Activated gamma-delta T cell (primary cell): ENCODE data around the gene PTPRN2.
"Not testable (repeated sequence)": the region's sequence is repeated elsewhere in the genome, so short reads cannot be mapped to it uniquely, and the experiment has no call there.

Source experiments
- DNase-seq: peaks from one replicate; lab custom pipeline; 2025; lab: John Stamatoyannopoulos, UW

Gene PTPRN2

DNA sequence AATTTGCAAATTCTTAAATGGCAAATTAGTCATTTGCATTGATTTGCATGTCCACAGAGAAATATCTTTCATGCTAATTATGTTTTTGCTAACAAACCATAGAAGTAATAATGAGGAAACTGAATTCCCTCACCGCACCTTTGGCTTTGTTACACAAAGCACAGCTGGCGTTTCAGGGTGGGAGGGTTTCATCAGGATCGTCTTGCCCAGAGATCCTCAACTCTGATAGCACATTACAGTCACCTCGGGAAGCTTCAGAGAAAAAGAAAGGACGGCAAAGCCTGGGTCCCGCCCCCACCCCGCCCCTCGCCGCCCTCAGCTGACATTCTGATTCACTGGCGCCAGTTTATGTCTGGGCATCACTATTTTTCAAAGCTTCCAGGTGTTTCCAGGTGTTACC, 119.4 kb downstream of the PTPRN2 start:
- DNase-seq, result no peak

DNA sequence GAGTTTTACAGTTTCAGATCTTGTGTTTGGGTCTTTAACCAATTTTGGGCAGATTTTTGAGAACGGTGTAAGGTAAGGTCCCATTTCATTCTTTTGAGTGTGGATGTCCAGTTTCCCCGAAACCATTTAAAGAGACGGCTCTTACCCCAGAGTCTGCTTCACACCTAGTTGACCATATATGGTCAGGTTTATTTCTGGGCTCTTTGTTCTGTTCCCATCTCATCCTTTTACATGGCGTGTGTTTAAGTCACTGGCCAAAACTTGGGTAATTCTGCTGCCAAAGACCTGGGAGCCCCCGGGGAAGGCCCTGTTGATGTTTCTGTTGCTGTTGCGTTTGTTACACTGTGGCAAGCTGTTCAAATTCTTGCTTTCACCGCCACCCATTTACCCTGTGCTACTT, 120.1 kb downstream of the PTPRN2 start:
- DNase-seq, result no peak

DNA sequence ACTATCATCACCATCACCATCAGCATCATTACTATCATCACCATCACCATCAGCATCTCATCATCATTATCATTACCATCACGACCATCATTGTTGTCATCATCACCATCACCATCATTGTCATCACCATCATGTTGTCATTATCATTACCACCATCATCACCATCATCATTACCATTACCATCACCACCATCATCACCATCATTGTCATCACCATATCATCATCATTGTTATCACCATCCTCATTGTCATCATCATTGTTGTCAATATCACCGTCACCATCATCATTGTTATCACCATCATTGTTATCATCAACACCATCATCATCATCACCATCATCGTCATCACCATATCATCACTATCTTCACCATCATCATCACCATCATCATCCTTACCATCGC, 124.3 kb downstream of the PTPRN2 start:
- DNase-seq, result no peak

DNA sequence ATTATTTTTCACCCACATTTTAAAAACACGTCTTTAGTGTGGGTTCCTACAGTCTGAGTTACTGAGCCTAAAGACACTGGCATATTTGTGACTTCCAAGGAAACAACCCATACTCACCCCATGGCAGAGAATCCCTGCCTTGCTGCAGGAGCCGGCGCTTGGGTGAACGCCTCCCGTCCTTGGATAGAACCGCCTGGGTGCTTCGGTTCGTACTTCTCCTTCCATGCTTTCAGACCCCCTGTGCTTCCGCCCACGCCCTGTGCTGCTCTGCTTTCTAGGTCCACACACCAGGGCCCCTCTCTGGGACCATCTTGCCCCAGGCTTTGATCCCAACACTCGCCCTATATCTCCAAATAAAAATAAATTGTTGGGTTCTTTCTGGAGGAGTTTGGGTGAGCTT, 125.8 kb downstream of the PTPRN2 start:
- no peak for DNase-seq

DNA sequence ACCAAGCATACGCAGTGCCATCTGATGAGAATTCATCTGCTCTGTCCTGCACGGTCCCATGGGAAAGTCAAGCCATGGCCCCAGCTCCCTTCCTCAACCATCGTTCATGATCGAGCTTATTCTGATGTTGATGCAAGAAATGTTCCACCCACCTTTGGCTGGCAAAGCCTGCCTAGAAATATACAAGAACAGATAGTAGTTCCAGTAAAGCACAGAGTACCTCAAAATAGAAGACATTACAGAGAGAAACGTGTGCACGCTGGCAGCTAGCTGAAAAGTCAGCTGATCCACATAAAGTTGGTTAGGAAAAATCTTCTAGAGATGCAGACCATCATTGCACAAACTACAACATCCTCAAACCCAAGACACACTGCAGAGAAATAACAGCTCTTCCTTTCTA, 127.0 kb downstream of the PTPRN2 start:
- no peak for DNase-seq

DNA sequence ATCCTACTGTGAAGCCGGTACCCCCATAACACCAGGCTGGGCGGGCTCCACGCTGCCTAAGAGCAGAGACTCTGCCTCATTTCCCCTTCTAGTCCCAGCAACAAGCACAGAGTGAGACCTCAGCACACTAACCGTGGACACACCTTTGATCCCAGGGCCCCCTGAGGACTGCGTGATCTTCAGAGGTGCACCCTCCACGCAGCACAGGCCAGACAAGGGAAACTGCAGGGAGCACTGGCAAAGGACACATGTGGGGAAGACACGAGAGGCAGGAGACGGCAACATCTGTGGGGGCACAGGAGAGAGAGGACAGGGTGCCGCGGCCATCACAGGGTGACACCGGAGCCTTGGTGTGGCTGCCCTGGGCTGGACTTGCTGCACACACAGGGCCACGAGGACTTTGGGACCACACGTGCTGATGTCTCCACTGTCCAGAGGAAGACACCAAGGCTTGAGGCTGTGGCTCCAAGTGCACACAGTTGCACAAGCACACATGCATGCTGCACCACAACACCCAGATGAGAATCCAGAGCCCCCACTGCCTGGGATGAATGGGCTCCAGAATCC, 128.8 kb downstream of the PTPRN2 start:
- no peak for DNase-seq

DNA sequence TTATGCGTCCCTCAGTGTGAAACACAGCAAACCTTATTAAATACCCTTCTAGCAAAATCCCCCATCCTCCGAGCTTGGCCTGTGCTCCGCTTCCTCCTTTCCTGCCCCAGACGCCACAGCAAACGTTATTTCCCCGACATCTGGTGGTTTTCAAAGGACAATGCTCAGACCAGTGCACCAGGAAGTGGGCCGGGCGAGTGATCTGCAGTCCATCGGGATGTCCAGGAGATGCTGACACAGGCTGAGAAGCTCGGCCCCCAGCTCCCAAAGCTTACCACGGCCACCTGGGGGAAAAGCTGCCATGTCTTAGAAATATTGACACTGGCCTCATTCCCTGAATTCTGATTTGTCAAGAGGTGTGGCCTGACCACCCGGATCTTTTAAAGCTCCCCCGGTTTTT, 129.5 kb downstream of the PTPRN2 start:
- no peak for DNase-seq

DNA sequence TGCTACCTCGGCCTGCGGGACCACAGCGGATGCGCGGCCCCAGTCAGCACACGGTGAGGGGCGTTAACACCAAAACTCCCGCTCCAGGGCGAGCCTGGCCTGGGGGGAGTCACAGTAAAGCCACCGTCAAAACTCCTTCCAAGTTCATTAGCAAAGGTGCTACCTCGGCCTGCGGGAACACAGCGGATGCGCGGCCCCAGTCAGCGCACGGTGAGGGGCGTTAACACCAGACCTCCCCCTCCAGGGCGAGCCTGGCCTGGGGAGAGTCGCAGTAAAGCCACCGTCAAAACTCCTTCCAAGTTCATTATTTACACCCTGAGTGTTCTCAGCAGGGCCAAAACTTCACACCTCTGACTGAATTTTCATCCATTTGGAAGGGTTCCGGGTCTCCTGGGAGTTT, 130.0 kb downstream of the PTPRN2 start:
- DNase-seq, result not testable (repeated sequence)

DNA sequence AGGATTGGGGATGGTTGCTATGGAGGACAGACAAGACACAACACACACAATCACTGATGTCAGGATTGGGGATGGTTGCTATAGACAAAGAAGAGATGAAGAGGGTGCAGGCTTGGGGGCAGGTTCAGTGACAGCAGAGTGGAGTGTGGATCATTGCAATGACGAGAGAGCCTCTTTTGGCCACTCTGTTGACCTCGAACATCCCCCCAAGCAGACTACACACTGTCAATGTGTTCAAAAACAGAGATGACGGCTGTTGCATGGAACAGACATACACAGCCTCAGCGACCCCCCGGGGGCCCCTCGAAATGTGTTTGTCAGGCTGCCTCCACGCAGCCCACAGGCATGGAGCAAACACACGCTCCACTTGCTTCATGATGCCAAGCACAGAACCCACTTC, 133.0 kb downstream of the PTPRN2 start:
- DNase-seq, result no peak

DNA sequence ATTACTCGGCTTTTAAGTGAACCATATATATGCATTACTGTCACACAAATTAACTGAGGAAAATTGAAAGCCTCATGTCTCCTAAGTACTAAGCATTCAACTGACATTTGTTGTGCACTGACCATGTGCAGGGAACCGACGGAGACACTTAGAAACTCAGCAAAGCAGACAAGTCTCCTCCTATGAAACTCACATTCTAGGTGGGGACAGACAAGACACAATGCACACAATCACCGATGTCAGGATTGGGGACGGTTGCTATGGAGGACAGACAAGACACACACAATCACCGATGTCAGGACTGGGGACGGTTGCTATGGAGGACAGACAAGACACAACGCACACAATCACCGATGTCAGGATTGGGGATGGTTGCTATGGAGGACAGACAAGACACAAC, 134.0 kb downstream of the PTPRN2 start:
- DNase-seq, result no peak

DNA sequence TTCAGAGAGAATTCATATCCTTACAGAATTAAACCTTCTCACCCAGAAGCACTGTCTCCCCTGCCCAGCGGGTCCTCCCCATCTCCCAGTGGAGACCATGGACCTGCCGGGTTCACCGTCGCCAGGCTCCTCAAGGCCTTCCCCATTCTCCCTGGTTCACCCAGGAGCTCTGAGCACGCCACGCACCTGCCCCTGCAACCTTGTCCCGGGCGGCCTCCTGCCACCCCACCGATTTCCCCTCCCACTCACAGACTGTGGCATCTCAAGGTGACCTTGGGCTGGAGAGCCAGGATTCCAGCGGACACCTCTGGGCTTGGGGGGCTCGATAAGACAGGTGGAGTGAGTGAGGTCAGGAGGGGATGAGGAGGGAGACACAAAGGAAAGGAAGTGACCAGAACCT, 135.3 kb downstream of the PTPRN2 start:
- no peak for DNase-seq

DNA sequence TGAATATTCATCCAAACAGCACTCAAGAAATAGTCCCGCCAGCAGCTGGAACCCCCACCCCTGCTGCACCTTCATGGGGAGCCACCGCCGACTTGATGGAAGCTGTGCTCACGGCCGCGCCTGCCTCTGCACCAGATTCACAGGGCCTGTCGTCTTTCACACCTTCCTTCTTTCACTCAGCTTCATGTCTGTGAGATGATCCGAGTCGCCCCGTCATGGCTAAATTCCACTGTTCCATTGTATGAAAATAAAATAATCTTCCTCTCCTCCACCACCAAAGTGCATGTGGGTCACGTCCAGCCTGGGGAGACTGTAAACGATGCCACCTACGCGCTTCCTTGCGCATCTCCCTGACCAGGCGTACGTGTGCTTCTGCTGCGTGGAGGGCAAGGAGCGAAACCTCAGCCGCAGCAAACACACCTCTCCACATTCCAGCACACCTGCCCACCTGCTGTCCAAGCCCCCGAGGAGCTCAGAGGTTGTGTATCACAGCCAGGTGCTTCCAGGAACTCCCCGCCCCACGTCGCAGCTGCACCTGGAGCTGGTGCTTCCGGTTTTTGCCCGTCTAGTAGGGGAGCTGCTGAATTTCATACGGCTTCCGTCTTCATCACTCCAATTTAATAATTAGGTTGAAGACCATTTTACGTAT, 137.0 kb downstream of the PTPRN2 start:
- DNase-seq, result no peak

DNA sequence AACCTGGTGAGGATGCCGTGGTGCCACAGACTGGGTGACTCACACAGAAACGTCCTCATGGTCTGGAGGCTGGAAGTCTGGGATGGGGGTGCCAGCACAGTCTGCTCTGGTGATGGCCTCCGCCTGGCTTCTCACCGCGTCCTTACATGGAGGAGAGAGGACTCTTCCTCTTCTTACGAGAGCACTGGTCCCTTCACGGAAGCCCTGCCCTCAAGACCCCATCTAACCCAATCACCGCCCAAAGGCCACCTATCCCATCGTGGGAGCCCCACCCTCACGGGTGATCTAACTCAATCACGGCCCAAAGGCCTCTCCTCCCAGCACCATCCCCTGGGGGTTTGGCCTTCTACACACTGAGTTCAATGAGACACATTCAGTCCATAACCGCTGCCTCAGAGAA, 137.7 kb downstream of the PTPRN2 start:
- DNase-seq, result no peak

DNA sequence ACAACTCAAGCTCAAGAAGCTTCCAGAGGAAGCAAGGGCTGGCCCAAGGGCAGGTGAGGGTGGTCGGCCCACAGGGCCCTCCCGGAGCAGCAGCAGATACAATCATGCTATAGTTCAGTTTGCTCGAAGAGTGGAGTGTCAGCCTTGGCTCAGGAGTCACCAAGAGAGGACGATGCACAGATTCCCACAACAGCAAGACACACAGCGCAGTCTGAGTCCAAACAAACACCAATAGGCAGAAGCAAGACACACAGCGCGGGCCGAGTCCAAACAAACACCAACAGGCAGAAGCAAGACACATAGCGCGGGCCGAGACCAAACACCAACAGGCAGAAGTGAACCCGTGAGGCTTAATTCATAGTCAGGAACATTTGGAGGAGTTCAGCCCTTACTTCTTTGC, 138.4 kb downstream of the PTPRN2 start:
- no peak for DNase-seq

DNA sequence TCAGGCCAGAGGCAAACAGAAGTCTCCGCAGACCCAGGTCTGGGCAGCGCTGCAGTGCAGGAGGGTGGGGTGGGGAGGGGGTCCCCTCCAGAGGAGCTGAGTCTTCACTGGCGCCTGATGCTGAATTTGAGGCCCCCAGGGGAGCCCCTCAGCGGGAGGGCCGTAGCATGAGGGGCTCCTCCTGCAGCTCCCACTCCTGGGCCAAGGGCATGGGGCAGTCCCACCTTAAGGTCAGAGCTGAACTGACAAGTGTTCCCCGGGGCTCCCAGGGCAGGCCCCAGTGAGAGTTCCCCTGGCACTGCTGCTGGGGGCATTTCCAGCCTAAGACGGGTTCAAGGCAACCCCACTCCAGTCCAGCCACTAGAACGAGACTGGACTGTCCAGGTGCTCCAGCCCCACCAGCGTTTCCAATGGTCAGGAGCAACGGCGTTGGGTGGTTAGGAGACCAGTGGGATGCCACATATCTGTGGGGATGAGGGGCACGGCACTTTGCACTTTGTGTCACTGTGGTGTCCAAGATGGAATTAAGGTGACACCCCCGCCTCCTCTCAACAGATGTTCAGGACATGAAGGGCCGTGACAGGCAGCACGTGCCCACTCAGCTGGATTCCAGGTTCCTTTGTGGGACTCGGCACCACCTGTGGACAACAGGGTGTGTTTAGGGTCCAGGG, 139.1 kb downstream of the PTPRN2 start:
- no peak for DNase-seq

DNA sequence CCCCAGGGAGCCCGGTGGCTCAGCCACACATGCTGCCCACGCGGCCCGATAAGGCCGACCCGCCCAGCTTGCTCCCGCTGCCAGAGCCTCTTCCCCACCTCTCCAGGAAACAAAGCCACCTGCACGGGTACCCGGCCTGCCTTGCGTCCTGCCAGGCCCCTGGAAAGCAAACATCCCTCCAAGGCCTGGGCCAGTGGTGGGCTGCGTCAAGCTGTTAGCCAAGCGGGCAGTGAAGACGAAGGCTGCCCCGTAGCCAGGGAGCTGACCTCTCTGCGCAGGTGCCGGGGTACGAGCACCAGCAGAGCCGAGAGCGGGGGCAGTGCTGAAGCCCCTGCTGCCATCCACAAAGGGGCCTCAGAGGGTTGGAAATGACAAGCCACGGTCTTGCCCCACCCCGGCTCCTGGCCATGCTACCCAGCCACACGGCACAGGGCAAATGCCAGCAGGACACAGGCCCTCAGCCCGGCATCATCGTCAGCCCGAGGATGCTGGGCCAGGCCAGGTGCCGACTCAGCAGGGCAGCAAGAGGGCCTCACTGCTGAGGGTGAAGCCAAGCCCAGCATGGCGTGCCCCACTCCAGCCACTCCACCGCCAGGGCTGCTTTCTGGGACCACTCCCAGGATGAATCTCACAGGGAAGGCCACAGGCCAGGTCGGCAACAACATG, 140.0 kb downstream of the PTPRN2 start:
- no peak for DNase-seq

DNA sequence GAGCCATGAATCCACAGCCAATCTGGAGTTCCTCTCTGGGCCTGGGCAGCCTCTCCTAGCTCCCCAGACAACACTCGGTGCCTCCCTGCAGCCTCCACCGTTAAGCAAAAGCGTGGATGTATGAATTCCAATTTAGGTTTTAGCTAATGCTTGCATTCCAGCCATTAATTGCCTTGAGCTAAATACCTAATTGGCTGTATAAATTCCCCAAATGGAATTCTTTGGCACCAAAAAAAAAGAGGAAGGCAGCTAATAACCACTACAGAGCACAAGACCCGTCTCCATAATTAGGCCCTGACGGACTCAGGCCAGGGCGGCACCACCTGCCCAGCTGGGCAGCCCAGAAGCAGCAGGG, 140.5 kb downstream of the PTPRN2 start:
- no peak for DNase-seq

DNA sequence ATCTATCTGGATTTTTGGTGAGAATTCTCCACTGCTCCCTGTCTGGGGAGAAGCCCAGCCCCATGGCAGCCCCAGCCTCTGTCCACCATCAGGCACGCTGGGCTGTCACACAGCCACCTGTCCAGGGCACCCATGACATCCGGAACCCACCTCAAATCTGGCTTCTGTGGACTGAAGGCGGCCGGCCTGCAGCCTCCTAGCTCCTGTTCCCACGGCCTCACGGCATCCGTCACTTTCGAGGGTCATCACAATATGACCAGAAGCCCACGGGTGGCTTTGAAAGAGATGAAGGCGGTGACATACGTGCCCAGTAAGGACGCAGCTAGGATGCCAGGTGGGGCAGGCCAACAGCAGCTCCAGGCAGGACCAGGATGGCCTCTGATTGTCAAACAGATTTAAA, 140.9 kb downstream of the PTPRN2 start:
- DNase-seq, result no peak

DNA sequence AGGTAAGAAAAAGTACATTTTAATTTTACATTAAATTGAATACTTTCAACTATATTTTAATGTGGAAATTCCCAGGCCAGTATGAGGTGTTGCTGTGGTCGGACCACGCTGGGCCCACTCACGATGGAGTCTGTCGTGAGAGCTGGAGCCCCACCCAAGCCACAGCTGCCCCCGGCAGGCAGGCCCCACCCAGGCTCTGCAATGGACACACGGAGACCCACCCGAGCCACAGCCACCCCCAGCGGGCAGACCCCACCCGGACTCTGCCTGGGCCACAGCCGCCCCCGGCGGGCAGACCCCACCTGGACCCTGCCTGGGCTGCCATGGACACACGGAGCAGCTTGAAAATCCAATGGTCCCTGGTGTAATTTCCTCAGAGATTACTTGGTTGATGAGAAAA, 141.3 kb downstream of the PTPRN2 start:
- DNase-seq, result no peak

DNA sequence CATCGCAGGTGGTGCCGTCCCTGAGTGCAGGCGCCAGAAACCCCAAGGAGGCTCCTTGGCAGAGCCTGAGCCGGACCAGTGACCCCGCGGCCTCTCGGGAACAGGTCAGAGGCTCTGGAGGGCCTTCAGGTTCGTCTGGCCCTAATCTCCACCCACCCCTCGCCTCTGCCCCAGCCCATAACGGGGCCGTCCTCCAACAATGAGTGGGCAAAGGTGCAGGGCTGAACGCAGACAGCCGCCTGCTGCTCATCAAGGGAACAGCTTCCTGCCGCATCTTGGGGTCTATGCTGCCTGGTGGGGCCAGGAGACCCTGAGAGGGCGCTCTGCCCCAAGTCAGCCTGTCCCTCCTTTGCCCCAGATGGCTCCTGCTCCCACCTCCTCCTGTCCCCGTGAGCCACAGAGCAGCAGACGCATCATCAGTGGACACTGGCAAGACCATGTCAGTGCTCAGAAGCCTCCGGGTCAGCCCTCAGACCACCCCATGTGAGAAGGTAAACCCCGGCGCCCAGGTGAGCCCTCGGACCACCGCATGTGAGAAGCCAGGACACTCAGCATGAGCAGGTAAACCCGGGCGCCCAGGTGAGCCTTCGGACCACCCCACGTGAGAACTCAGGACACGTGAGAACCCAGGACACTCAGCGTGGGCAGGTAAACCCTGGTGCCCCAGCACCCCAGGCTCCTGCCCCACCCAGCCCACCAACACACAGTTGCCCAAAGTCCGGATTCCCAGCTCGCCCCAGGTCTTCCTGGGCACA, 142.0 kb downstream of the PTPRN2 start:
- no peak for DNase-seq

DNA sequence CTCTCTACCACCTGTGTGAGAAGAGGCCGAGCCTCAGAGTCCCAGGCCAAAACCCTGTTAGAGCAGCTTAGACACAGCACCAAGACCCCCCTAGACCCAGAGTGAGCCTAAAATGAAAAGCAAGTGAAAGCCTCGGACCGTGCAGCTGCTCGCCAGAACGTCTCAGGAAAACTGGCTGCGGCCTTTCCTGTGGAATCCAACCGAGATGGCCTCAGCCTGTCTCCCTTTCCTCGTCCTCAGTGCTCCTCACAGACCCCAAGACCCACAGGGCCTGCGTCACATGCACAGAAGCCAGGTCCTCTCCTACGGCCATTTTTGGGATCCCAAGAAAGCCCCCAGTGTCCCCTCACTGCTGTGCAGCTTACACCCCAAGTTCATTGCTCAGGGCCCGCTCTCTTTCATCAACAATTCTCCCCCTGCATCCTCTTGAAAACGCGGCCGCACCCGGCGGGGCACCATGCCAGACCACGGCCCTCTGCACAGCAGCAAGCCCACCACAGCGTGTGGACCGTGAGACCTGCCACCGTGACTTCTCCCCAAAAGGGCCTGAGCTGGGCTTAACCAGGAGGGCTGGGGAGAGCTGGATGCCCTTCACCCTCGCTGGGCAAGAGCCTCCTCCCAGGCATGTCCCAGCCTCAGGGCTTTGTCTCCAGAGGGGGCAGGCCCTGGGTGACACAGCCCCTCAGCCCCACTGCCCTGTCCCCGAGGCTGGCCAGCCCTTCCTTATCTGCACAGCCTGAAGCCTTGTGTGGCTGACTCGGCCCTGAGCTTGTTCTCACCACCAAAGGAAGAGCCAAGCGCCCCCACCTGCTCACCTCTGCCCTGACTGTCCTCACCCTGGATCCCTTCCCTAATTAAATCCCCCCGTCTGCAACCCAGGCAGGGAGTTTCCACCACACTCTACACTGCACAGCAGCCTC, 142.9 kb downstream of the PTPRN2 start:
- DNase-seq, result no peak
